BJ (cell line): ENCODE measurements around the gene GOLT1A. TPM values are rescaled to one million over a fixed set of nuclear protein-coding genes. Genes with fewer than 3 reads are reported as not detected.

ENCODE experiments used
- CTCF ChIA-PET: fragments of 350-600 bp; formaldehyde crosslinking; extraction: SDS; loops from one replicate; lab custom pipeline; 2021; ENCODE audit warnings: antibody characterized with exemption, inconsistent platforms; lab: Yijun Ruan, JAX
- POLR2A ChIA-PET: fragments of 300-600 bp; sonication (Branson Sonifier 250); formaldehyde crosslinking; extraction: SDS; loops from one replicate; lab custom pipeline; 2021; ENCODE audit warnings: antibody characterized with exemption; lab: Charles Lee
- DNase-seq: peaks from one replicate; pipeline ENCODE4 v3.0.0-alpha.2; 2011; ENCODE audit warnings: low read depth
- H3K27me3 ChIP-seq: 2 replicates; pipeline ENCODE4 v1.6.0; 2011; ENCODE audit warnings: low read length; ENCODE audit not compliant: control insufficient read depth, insufficient read depth
- H3K36me3 ChIP-seq: 2 replicates; pipeline ENCODE4 v1.5.1; 2011; ENCODE audit warnings: low read length; ENCODE audit not compliant: control insufficient read depth, insufficient read depth
- H3K4me3 ChIP-seq: 2 replicates; pipeline ENCODE4 v1.5.1; 2011; ENCODE audit warnings: low read depth, mild to moderate bottlenecking, control low read depth, low read length
- CTCF ChIP-seq: IDR thresholded peaks from 2 replicates; pipeline ENCODE4 v1.5.1; 2011; ENCODE audit warnings: low read depth, mild to moderate bottlenecking, control low read depth, inconsistent platforms, low read length, moderate library complexity; ENCODE audit not compliant: insufficient read depth
- polyA plus RNA-seq: library from polyadenylated mRNA; depleted of rRNA; stranded (reverse); fragments of >200 nt; gene quantifications from 2 replicates; pipeline ENCODE4 v1.2.3, GENCODE V29; 2011

The GOLT1A gene
- polyA plus RNA-seq, 1 experiment, result 0.21 TPM

- Histone ChIP-seq H3K27me3 (no peaks in the 10 kb centered on the region; the same call in 1 of the 2 replicates), H3K4me3 (no peak overlapping the region), H3K36me3 (no peaks in the 10 kb centered on the region)
- no peak for TF ChIP-seq CTCF
- no peak for DNase-seq
- ChIA-PET POLR2A (no interaction called here), CTCF (interaction anchor here (0.8 to 5.1 kb wide), 2 partner anchors 51 to 207 kb away, joined by 3 to 33 read pairs; no protein-coding TSS in a partner anchor)
Measured at GRCh38 chr1:204155881-204156280, 57.9 kb downstream of the GOLT1A start.

- Histone ChIP-seq H3K27me3 (no peaks in the 10 kb centered on the region; the same call in 1 of the 2 replicates), H3K4me3 (no peak overlapping the region), H3K36me3 (no peaks in the 10 kb centered on the region)
- POLR2A ChIA-PET, result no interaction called here
- TF ChIP-seq CTCF, result no peak
- CTCF ChIA-PET, result interaction anchor here (0.8 to 5.1 kb wide), 4 partner anchors 9 to 239 kb away, joined by 3 to 33 read pairs (median 8); no protein-coding TSS in a partner anchor
- DNase-seq, result no peak
Measured at GRCh38 chr1:204154568-204155255, 59.1 kb downstream of the GOLT1A start.

GRCh38 chr1:204153667-204154066, 60.1 kb downstream of the GOLT1A start:
- CTCF ChIA-PET, result interaction anchor here (3.2 to 5.1 kb wide), 3 partner anchors 10 to 283 kb away, joined by 11 to 33 read pairs (median 13); no protein-coding TSS in a partner anchor
- H3K36me3 ChIP-seq, result no peaks in the 10 kb centered on the region
- no peak for TF ChIP-seq CTCF
- no peak for DNase-seq
- POLR2A ChIA-PET, result no interaction called here
- no peaks in the 10 kb centered on the region; the same call in 1 of the 2 replicates for H3K27me3 ChIP-seq
- no peak overlapping the region for H3K4me3 ChIP-seq

- ChIA-PET CTCF (interaction anchor here (1.1 to 5.5 kb wide), 6 partner anchors 11 to 282 kb away, joined by 8 to 33 read pairs (median 12); no protein-coding TSS in a partner anchor), POLR2A (interaction anchor here (0.6 kb wide), 1 partner anchor 281 kb away, joined by 11 read pairs; no protein-coding TSS in a partner anchor)
- H3K4me3 ChIP-seq, result peak overlapping the region; percentile 73
Measured at GRCh38 chr1:204152310-204153044, 61.3 kb downstream of the GOLT1A start.

More at GRCh38 chr1:204152310-204153044, 61.3 kb downstream of the GOLT1A start:
- Histone ChIP-seq H3K36me3 (no peaks in the 10 kb centered on the region; the same call in 1 of the 2 replicates), H3K27me3 (no peaks in the 10 kb centered on the region; the same call in 1 of the 2 replicates)
- DNase-seq, result no peak
- TF ChIP-seq CTCF, result no peak
